Chondrocyte (in vitro differentiated cells): ENCODE results near the gene CSPG4. TPM values are rescaled to one million over a fixed set of nuclear protein-coding genes. Genes with fewer than 3 reads are reported as not detected.
"Not testable (repeated sequence)": the region's sequence is repeated elsewhere in the genome, so short reads cannot be mapped to it uniquely, and the experiment has no call there.

Experiments
- DNase-seq: peaks from one replicate; pipeline ENCODE4 v3.0.0; 2021; ENCODE audit warnings: mixed read lengths, low spot score
- H3K27ac Mint-ChIP-seq: one replicate; pipeline ENCODE4 v1.8.0; 2021; ENCODE audit warnings: mild to moderate bottlenecking, moderate library complexity, mixed read lengths; ENCODE audit not compliant: unreplicated experiment
- H3K27me3 Mint-ChIP-seq: 2 replicates; pipeline ENCODE4 v1.8.0; 2021; ENCODE audit warnings: low read depth, mixed read lengths
- H3K36me3 Mint-ChIP-seq: 2 replicates; pipeline ENCODE4 v1.8.0; 2021; ENCODE audit warnings: low read depth, mixed read lengths
- H3K4me1 Mint-ChIP-seq: 2 replicates; pipeline ENCODE4 v1.8.0; 2021; ENCODE audit warnings: low read depth, mild to moderate bottlenecking, mixed read lengths
- H3K4me3 Mint-ChIP-seq: one replicate; pipeline ENCODE4 v1.8.0; 2021; ENCODE audit warnings: mild to moderate bottlenecking, moderate library complexity, mixed read lengths; ENCODE audit not compliant: unreplicated experiment
- H3K9me3 Mint-ChIP-seq: 2 replicates; pipeline ENCODE4 v1.8.0; 2021; ENCODE audit warnings: low read depth, mixed read lengths
- total RNA-seq: library from RNA; stranded (reverse); gene quantifications from 3 replicates; pipeline ENCODE4 v1.2.1, GENCODE V29; 2021
- TF ChIP-seq, protein P1 (sequence below): fragments of 200-600 bp; sonication (generic); IDR thresholded peaks from 2 replicates; pipeline ENCODE4 v1.5.0; 2021; ENCODE audit warnings: antibody characterized with exemption, mild to moderate bottlenecking, moderate library complexity

The CSPG4 gene
- total RNA-seq, 1 donor from 2014 or later: 595 TPM

DNA sequence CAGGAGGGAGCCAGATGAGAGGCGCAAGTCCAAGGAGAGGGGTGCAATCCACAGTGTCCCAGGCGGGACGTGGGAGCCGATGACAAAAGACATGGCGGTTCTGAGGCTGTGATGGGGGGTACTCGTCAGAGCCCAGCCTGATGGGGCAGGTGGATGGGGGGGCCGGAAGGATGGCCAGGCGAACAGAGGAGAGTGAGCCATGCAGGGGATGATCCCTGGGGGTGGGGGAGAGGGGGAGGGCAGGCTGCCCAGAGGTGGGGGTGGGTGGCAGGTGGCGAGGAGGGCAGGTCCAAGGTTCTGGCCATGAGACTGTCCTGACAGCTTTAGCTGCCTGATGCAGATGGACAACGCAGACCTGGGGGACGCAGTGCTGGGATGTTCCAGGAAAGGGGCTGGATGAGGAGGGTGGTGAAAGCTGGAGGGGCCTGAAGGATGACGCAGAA, 8.9 kb upstream of the CSPG4 start:
- Mint-ChIP-seq H3K27me3 (no peaks in the 10 kb centered on the region), H3K27ac (no peak overlapping the region), H3K9me3 (no peaks in the 10 kb centered on the region), H3K4me3 (no peak overlapping the region), H3K4me1 (peaks cover 32% of the 10 kb centered on the region), H3K36me3 (no peaks in the 10 kb centered on the region)
- DNase-seq: peak; percentile 68
- TF ChIP-seq, protein P1, sequence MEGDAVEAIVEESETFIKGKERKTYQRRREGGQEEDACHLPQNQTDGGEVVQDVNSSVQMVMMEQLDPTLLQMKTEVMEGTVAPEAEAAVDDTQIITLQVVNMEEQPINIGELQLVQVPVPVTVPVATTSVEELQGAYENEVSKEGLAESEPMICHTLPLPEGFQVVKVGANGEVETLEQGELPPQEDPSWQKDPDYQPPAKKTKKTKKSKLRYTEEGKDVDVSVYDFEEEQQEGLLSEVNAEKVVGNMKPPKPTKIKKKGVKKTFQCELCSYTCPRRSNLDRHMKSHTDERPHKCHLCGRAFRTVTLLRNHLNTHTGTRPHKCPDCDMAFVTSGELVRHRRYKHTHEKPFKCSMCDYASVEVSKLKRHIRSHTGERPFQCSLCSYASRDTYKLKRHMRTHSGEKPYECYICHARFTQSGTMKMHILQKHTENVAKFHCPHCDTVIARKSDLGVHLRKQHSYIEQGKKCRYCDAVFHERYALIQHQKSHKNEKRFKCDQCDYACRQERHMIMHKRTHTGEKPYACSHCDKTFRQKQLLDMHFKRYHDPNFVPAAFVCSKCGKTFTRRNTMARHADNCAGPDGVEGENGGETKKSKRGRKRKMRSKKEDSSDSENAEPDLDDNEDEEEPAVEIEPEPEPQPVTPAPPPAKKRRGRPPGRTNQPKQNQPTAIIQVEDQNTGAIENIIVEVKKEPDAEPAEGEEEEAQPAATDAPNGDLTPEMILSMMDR: no peak

DNA sequence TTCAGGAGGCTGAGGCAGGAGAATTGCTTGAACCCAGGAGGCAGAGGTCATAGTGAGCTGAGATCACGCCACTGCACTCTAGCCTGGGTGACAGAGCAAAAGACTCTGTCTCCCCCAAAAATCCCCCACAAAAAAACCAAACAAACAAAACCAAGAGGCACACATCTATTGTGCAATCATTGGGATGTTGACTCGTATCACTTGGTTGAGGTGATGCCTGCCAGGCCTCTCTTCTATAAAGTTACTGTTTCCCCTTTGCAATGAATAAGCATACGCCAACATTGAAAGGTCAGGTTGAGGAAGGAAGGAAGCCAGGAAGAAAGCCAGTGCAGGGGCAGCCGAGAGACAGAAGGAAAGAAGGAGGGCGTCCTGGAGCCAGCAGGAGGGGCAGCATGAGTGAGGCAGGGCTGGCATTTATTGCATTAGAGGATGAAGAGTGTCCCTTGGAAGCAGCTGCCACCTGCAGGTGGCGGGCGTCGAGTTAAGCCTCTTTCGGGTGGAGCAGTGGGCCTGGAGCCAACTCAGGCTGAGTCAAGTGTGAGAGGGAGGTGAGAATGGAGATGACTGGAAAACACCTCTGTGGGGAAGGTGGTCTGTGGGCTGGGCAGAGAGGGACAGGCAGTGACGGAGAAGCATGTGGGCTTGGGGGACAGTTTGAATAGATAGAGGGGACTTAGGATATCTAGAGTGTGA, 8.3 kb upstream of the CSPG4 start:
- H3K9me3 Mint-ChIP-seq: no peaks in the 10 kb centered on the region
- TF ChIP-seq, protein P1: peak; percentile 65
- H3K4me3 Mint-ChIP-seq: no peak overlapping the region
- H3K27me3 Mint-ChIP-seq: no peaks in the 10 kb centered on the region
- no peaks in the 10 kb centered on the region for H3K36me3 Mint-ChIP-seq
- no peak overlapping the region for H3K27ac Mint-ChIP-seq
- peaks cover 32% of the 10 kb centered on the region for H3K4me1 Mint-ChIP-seq
- DNase-seq: no peak

DNA sequence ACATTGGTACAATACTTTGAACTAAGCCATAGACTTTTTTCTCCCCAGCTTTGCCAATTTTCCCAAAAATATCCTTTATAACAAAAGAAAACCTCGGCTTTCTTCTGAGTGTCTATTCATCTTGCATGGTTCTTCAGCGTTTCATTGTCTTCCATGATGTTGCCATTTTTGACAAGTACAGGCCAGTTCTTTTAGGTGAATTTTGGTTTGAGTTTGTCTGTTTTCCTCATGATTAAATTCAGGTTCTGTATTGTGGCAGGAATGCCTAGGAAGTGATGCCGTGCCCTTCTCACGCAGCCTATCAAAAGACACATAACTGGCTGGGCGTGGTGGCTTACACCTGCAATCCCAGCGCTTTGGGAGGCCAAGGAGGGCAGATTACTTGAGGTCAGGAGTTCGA, 7.6 kb upstream of the CSPG4 start:
- TF ChIP-seq, protein P1: no peak

DNA sequence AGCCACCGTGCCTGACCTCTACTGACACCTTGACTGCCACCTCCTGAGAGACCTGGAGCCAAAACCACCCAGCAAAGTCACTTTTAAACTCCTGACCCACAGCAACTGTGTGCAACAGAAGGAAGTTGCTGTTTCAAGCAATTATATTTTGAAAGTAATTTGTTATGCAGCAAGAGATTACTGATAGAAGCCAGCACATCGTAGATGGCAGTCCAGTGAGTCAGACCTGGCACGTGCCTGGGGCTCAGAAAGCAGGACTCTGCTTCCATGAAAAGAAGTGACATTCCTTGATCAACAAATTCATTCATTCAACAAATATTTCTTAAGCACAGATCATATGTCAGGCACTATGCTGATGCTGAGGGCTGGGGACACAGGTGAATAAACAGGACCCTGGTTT, 5.7 kb upstream of the CSPG4 start:
- Mint-ChIP-seq H3K4me1 (peaks cover 26% of the 10 kb centered on the region), H3K27ac (peak overlapping the region; percentile 63), H3K9me3 (no peaks in the 10 kb centered on the region), H3K36me3 (no peaks in the 10 kb centered on the region), H3K27me3 (no peaks in the 10 kb centered on the region), H3K4me3 (no peak overlapping the region)
- TF ChIP-seq, protein P1: no peak
- no peak for DNase-seq

More for the DNA sequence above, 7.6 kb upstream of the CSPG4 start:
- no peaks in the 10 kb centered on the region for H3K9me3 Mint-ChIP-seq
- no peak overlapping the region for H3K4me3 Mint-ChIP-seq
- H3K4me1 Mint-ChIP-seq: peaks cover 32% of the 10 kb centered on the region
- no peak overlapping the region for H3K27ac Mint-ChIP-seq
- DNase-seq: no peak
- H3K36me3 Mint-ChIP-seq: no peaks in the 10 kb centered on the region
- H3K27me3 Mint-ChIP-seq: no peaks in the 10 kb centered on the region

DNA sequence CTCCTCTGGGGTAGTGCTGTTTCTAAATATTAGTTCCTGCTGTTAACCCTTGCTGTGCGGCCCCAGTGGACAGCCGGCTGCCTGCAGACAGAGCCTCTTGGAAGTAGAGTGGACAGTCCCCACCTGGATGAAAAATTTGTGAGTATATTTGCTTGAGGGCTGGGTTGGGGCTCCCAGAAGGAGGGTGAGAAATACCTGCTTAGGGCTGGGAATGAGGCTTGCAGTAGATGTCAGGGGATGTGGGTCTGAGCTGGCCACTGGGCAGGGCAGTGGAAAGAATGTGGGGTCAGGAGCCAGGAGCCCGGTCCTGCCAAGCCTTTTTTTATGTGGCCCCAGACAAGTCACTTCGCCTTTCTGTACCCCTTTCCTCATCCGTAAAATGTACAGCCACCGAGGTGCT, 4.4 kb upstream of the CSPG4 start:
- H3K4me3 Mint-ChIP-seq, H3K27me3 Mint-ChIP-seq: not testable (repeated sequence)

DNA sequence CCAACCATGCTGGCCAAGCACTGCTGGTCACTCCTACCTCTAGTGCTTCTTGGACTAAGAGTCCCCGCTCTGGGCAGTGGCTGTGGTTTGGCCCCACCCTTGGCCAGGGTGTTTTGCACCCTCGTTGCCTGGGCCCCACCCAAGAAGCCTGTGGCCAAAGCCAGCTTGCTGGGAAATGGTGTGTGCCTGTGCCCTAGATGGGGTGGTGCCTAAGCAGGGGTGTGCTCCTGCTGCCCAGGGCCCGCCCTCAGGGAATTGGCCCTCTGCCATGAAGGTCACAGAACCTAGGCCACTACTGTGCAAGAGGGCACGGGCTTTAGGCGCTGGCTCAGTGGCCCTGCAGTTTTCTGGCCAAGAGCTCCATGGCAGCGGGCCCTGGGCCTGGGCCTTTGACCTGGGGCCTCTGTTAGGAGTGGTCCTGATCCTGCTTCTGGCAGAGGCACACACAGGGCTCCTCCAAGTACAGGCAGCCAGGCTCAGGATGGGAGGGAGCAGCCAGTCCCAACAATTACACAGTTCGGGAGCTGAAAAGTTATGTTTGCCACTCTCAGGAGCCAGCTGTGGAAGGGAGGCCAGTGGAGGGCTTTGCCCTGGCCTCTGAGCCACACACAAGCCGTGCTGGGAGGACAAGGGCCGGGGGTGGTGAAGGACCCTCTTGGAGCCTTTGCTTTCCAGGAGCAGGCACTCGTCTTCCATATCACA, 3.8 kb upstream of the CSPG4 start:
- not testable (repeated sequence) for H3K4me3 Mint-ChIP-seq, H3K36me3 Mint-ChIP-seq, H3K9me3 Mint-ChIP-seq, DNase-seq, H3K27ac Mint-ChIP-seq, H3K27me3 Mint-ChIP-seq
- H3K4me1 Mint-ChIP-seq: peaks cover 32% of the 10 kb centered on the region

More for the DNA sequence above, 4.4 kb upstream of the CSPG4 start:
- not testable (repeated sequence) for DNase-seq, H3K36me3 Mint-ChIP-seq, H3K27ac Mint-ChIP-seq, H3K9me3 Mint-ChIP-seq
- H3K4me1 Mint-ChIP-seq: peaks cover 28% of the 10 kb centered on the region

DNA sequence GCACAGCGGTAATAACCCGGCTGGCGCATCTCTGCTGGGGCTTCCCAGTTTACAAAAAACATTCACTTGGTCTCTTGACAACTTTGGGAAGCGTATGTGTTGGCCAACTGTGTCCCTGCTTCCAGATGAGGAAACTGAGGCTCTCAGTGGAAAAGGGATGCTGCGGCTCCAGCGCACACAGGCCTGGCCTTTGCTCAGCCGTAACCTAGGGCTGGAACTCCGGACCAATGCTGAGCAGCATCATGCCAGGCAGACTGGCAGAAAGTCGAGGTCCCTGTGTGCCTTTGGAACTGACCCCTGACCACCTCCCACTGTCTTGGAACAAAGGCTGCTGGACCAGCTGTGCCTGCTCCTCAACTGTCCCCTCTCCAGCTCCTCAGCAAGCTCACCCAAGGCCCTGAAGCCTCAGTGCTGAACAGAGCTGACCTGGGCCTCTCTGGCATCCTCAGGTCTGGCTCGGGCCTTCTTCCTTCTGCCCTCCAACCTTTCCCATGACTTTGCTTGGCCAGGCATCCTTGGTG, 2.7 kb upstream of the CSPG4 start:
- not testable (repeated sequence) for H3K27me3 Mint-ChIP-seq, H3K36me3 Mint-ChIP-seq, H3K27ac Mint-ChIP-seq, H3K9me3 Mint-ChIP-seq, H3K4me3 Mint-ChIP-seq, DNase-seq
- peaks cover 27% of the 10 kb centered on the region for H3K4me1 Mint-ChIP-seq
